Vagina (tissue), 2 donors: ENCODE results near the gene TPPP. TPM values are rescaled to one million over a fixed set of nuclear protein-coding genes. Genes with fewer than 3 reads are reported as not detected.

Experiments
- DNase-seq, 2 donors: peaks; one replicate each; pipeline ENCODE4 v3.0.0-alpha.2; 2017; ENCODE audit errors: extremely low spot score in 2 of 2
- H3K27ac ChIP-seq: fragments of 200-600 bp; sonication (generic); one replicate; pipeline ENCODE4 v1.5.1; 2019
- H3K27me3 ChIP-seq: fragments of 200-600 bp; sonication (generic); one replicate; pipeline ENCODE4 v1.5.1; 2019
- H3K36me3 ChIP-seq, 2 donors: fragments of 200-600 bp; sonication (generic); one replicate each; pipeline ENCODE4 v1.5.1; 2017 to 2019
- H3K4me1 ChIP-seq: fragments of 200-600 bp; sonication (generic); one replicate; pipeline ENCODE4 v1.5.1; 2019
- H3K4me3 ChIP-seq, 2 donors: fragments of 200-600 bp; sonication (generic); 1 replicate in 1 of 2; 2 replicates in 1 of 2; pipeline ENCODE4 v1.5.1; 2016 to 2019
- H3K9me3 ChIP-seq: fragments of 200-600 bp; sonication (generic); one replicate; pipeline ENCODE4 v1.5.1; 2019
- POLR2A ChIP-seq, 2 donors: fragments of 450-650 bp; IDR thresholded peaks; one replicate each; pipeline ENCODE4 v1.6.1; 2017; ENCODE audit warnings: antibody characterized with exemption in 2 of 2, mild to moderate bottlenecking in 2 of 2, moderate library complexity in 2 of 2
- POLR2AphosphoS5 ChIP-seq, 2 donors: sonication (generic); formaldehyde crosslinking; IDR thresholded peaks; one replicate each; pipeline ENCODE4 v1.9.0; 2017; ENCODE audit warnings: antibody characterized with exemption in 2 of 2, mild to moderate bottlenecking in 2 of 2, low read depth in 1 of 2; ENCODE audit not compliant: insufficient read depth in 1 of 2
- intact Hi-C: fragments of 100-400 bp; cut with DNase I; formaldehyde crosslinking; loops from one replicate; pipeline ENCODE4 v1.15.1; 2023
- total RNA-seq: library from RNA; depleted of rRNA; stranded (reverse); fragments of >200 nt; gene quantifications from one replicate; pipeline ENCODE4 v1.2.3, GENCODE V29; 2016
- TF ChIP-seq, protein P1 (sequence below), 3 experiments: fragments of 450-650 bp in 2 of 3; fragments of 200-600 bp in 1 of 3; sonication (generic) in 1 of 3; IDR thresholded peaks; one replicate each; pipeline ENCODE4 v1.5.1; 2017 to 2019; ENCODE audit warnings: antibody characterized with exemption in 3 of 3, mild to moderate bottlenecking in 2 of 3, moderate library complexity in 2 of 3

The TPPP gene
- total RNA-seq, 1 donor from 2014 or later: 4.7 TPM

- TF ChIP-seq, protein P1, sequence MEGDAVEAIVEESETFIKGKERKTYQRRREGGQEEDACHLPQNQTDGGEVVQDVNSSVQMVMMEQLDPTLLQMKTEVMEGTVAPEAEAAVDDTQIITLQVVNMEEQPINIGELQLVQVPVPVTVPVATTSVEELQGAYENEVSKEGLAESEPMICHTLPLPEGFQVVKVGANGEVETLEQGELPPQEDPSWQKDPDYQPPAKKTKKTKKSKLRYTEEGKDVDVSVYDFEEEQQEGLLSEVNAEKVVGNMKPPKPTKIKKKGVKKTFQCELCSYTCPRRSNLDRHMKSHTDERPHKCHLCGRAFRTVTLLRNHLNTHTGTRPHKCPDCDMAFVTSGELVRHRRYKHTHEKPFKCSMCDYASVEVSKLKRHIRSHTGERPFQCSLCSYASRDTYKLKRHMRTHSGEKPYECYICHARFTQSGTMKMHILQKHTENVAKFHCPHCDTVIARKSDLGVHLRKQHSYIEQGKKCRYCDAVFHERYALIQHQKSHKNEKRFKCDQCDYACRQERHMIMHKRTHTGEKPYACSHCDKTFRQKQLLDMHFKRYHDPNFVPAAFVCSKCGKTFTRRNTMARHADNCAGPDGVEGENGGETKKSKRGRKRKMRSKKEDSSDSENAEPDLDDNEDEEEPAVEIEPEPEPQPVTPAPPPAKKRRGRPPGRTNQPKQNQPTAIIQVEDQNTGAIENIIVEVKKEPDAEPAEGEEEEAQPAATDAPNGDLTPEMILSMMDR (IDR thresholded peaks at IDR 0.05): no peak
- TF ChIP-seq POLR2AphosphoS5 (IDR thresholded peaks at IDR 0.05; ENCODE audit: insufficient read depth in 1 of 2, low read depth in 1 of 2) (no peak), POLR2A (IDR thresholded peaks at IDR 0.05) (no peak)
- DNase-seq: no peak
- H3K27me3 ChIP-seq: no peaks in the 10 kb centered on the region
- no peaks in the 10 kb centered on the region for H3K4me1 ChIP-seq
- H3K27ac ChIP-seq: no peak overlapping the region
- H3K9me3 ChIP-seq: no peaks in the 10 kb centered on the region
- peaks cover 0 to 31% of the 10 kb centered on the region in 2 donors for H3K36me3 ChIP-seq
- no peak overlapping the region for H3K4me3 ChIP-seq
- intact Hi-C loops: no loop called here
These were observed 74.7 kb downstream of the TPPP start for GRCh38 chr5:618450-618849.

DNA sequence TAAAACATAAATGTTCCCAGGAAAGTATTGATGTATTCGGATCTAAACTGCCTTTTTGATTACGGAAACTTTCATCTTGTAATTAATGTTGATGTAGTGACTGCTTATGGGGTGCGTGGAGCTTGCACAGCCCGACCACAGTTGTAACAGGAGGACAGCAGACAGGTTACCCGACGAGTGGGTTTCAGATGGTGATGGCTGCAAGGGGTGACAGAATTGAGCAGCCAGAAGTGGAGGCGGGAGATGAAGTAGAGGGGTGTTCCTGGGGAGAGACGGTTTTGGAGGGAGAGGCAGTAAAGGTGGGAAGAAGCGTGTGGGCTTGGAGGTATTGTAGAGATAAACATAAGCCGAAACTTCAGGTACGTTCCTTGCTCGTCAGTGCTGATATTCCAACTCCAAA is 75.3 kb downstream of the TPPP start:
- H3K27me3 ChIP-seq: no peaks in the 10 kb centered on the region
- peaks cover 0 to 31% of the 10 kb centered on the region in 2 donors for H3K36me3 ChIP-seq
- no peak overlapping the region for H3K4me3 ChIP-seq
- no peaks in the 10 kb centered on the region for H3K9me3 ChIP-seq
- intact Hi-C loops: no loop called here
- TF ChIP-seq POLR2A (IDR thresholded peaks at IDR 0.05) (no peak), POLR2AphosphoS5 (IDR thresholded peaks at IDR 0.05; ENCODE audit: insufficient read depth in 1 of 2, low read depth in 1 of 2) (no peak)
- TF ChIP-seq, protein P1 (IDR thresholded peaks at IDR 0.05): no peak
- DNase-seq: no peak
- no peak overlapping the region for H3K27ac ChIP-seq
- no peaks in the 10 kb centered on the region for H3K4me1 ChIP-seq

GRCh38 chr5:616484-617039 is 76.6 kb downstream of the TPPP start:
- Histone ChIP-seq H3K4me1 (peaks cover 3% of the 10 kb centered on the region), H3K4me3 (no peak overlapping the region), H3K9me3 (no peaks in the 10 kb centered on the region), H3K36me3 (peaks cover 0 to 27% of the 10 kb centered on the region in 2 donors), H3K27me3 (no peaks in the 10 kb centered on the region), H3K27ac (no peak overlapping the region)
- intact Hi-C loops: no loop called here
- TF ChIP-seq POLR2AphosphoS5 (IDR thresholded peaks at IDR 0.05; ENCODE audit: insufficient read depth in 1 of 2, low read depth in 1 of 2): no peak
- TF ChIP-seq, protein P1 (IDR thresholded peaks at IDR 0.05): no peak
- no peak for TF ChIP-seq POLR2A (IDR thresholded peaks at IDR 0.05)
- no peak for DNase-seq

DNA sequence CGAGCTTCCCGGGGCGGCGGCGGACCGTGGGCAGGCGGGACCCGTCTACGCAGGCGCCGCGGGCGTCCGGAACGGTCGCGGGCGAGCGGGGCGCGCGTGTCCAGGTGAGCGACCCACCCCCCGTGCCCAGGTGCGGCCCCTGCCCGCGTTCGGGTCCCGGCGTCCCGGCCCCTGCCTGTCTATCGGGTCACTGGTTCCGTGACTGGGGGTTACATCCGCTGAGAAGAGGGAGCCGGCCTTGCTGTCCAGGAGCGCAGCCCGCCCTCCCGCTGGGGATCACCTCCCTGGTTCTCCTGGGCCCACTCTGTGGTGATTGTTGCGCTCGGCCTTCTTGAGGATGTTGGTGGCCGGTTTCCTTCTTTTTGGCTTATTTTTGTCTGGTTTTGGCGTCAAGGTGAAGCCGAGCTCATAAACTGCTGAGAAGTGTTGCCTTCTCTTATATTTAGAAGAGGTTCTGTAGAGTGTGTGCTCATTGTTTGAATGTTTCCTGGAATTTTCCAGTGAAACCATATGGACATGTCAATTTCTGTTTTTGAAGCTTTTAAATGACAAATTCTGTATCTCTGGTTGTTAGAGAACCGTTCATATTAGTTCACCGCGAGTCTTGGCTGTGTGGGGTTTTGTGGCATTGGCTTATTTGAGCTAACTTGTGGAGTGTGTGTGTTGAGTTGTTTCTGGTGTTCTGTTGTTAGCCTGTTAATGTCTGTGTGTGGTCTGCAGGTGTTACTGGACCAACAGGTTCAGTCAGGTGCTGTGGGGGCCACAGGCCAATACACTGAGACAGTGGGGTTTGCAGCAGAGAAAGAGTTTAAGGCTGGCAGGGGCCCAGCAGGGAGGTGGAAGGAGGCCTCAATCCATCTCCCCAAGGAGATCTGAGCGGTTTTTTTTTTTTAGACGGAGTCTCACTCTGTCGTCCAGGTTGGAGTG is 80.4 kb downstream of the TPPP start:
- Histone ChIP-seq H3K4me1 (peaks cover 11% of the 10 kb centered on the region), H3K36me3 (no peaks in the 10 kb centered on the region), H3K27me3 (no peaks in the 10 kb centered on the region), H3K27ac (peak overlapping the region; percentile 34), H3K4me3 (peak overlapping the region; percentile 91), H3K9me3 (no peaks in the 10 kb centered on the region)
- TF ChIP-seq, protein P1 (IDR thresholded peaks at IDR 0.05): no peak
- no peak for TF ChIP-seq POLR2AphosphoS5 (IDR thresholded peaks at IDR 0.05; ENCODE audit: insufficient read depth in 1 of 2, low read depth in 1 of 2)
- no peak for TF ChIP-seq POLR2A (IDR thresholded peaks at IDR 0.05)
- DNase-seq: no peak
- intact Hi-C loops: no loop called here
